Hepatocyte (in vitro differentiated cells): ENCODE measurements around the gene SLC28A2. TPM values are rescaled to one million over a fixed set of nuclear protein-coding genes. Genes with fewer than 3 reads are reported as not detected.

ENCODE experiments used
- DNase-seq: peaks from one replicate; pipeline ENCODE4 v3.0.0-alpha.2; 2016; ENCODE audit warnings: low spot score
- H2AFZ ChIP-seq: fragments of 200-600 bp; sonication (generic); 2 replicates; pipeline ENCODE4 v1.6.0; 2016; ENCODE audit warnings: antibody characterized with exemption, mild to moderate bottlenecking
- H3K27ac ChIP-seq: fragments of 200-600 bp; sonication (generic); 2 replicates; pipeline ENCODE4 v1.5.1; 2016; ENCODE audit warnings: mild to moderate bottlenecking
- H3K27me3 ChIP-seq: fragments of 200-600 bp; sonication (generic); 2 replicates; pipeline ENCODE4 v1.6.1; 2016
- H3K36me3 ChIP-seq: fragments of 200-600 bp; sonication (generic); replicated peaks from 2 replicates; pipeline ENCODE4 v1.5.1; 2016; ENCODE audit warnings: low read depth; ENCODE audit not compliant: insufficient read depth
- H3K4me1 ChIP-seq: fragments of 200-600 bp; sonication (generic); 2 replicates; pipeline ENCODE4 v1.5.1; 2016; ENCODE audit warnings: mild to moderate bottlenecking, moderate library complexity; ENCODE audit not compliant: insufficient read depth
- H3K4me2 ChIP-seq: fragments of 200-600 bp; sonication (generic); 2 replicates; pipeline ENCODE4 v1.6.0; 2016
- H3K4me3 ChIP-seq: fragments of 200-600 bp; sonication (generic); 2 replicates; pipeline ENCODE4 v1.5.1; 2016; ENCODE audit warnings: mild to moderate bottlenecking
- H3K79me2 ChIP-seq: fragments of 200-600 bp; sonication (generic); 2 replicates; pipeline ENCODE4 v1.6.0; 2017; ENCODE audit warnings: mild to moderate bottlenecking
- H3K9me2 ChIP-seq: fragments of 200-600 bp; sonication (generic); replicated peaks from 2 replicates; pipeline ENCODE4 v1.6.0; 2017; ENCODE audit warnings: mild to moderate bottlenecking; ENCODE audit not compliant: insufficient read depth
- H3K9me3 ChIP-seq: fragments of 200-600 bp; sonication (generic); 2 replicates; pipeline ENCODE4 v1.5.1; 2016; ENCODE audit warnings: low read depth, mild to moderate bottlenecking
- H4K20me1 ChIP-seq: fragments of 200-600 bp; sonication (generic); 2 replicates; pipeline ENCODE4 v1.6.0; 2016; ENCODE audit warnings: mild to moderate bottlenecking; ENCODE audit not compliant: insufficient read depth, poor library complexity, severe bottlenecking
- CTCF ChIP-seq: fragments of 200-600 bp; sonication (generic); IDR thresholded peaks from 2 replicates; pipeline ENCODE4 v1.5.1; 2016; ENCODE audit warnings: antibody characterized with exemption, mild to moderate bottlenecking; ENCODE audit not compliant: poor library complexity
- EZH2 ChIP-seq: fragments of 200-600 bp; sonication (generic); IDR thresholded peaks from 2 replicates; pipeline ENCODE4 v1.6.1; 2016; ENCODE audit warnings: antibody characterized with exemption, mild to moderate bottlenecking, borderline replicate concordance
- EZH2phosphoT487 ChIP-seq: fragments of 200-600 bp; sonication (generic); IDR thresholded peaks from one replicate; pipeline ENCODE4 v1.6.1; 2018; ENCODE audit warnings: antibody characterized with exemption, mild to moderate bottlenecking, low read depth, moderate library complexity; ENCODE audit not compliant: unreplicated experiment, severe bottlenecking
- WGBS: methylation state at CpG from one replicate; pipeline ENCODE4 v1.1.6; 2016; ENCODE audit warnings: low lambda C conversion rate; ENCODE audit errors: missing lambda C conversion rate; 5-methylcytosine and 5-hydroxymethylcytosine counted together
- polyA plus RNA-seq: library from polyadenylated mRNA; unstranded; fragments of >200 nt; fragmentation: Nextera tagmentation; extraction: Ambion mirVana; gene quantifications from 2 replicates; pipeline ENCODE4 v1.2.1, GENCODE V29; 2016
- total RNA-seq: library from RNA; depleted of rRNA; stranded (reverse); fragments of >200 nt; gene quantifications from 2 replicates; pipeline ENCODE4 v1.2.3, GENCODE V29; 2014

SLC28A2 gene
- total and polyA plus RNA-seq, 2 experiments from 2014 or later: 1.5 to 1.8 TPM

- DNase-seq: no peak
- no peak overlapping the region for H3K4me2 ChIP-seq
- H3K9me2 ChIP-seq: no peaks in the 10 kb centered on the region
- H2AFZ ChIP-seq: no peak overlapping the region
- no peaks in the 10 kb centered on the region for H3K36me3 ChIP-seq
- no peaks in the 10 kb centered on the region for H3K4me1 ChIP-seq
- TF ChIP-seq CTCF (no peak), EZH2 (no peak), EZH2phosphoT487 (no peak)
- no peaks in the 10 kb centered on the region for H4K20me1 ChIP-seq
- WGBS: 77% methylated on average over 5 of the region's 5 CpGs
- H3K27me3 ChIP-seq: no peaks in the 10 kb centered on the region
- H3K9me3 ChIP-seq: no peaks in the 10 kb centered on the region
- H3K4me3 ChIP-seq: no peak overlapping the region
- H3K27ac ChIP-seq: no peak overlapping the region
- no peaks in the 10 kb centered on the region for H3K79me2 ChIP-seq
Observed at GRCh38 chr15:45274636-45275380, 22.8 kb downstream of the SLC28A2 start.

- Histone ChIP-seq H3K4me1 (no peaks in the 10 kb centered on the region), H3K79me2 (no peaks in the 10 kb centered on the region), H3K9me2 (no peaks in the 10 kb centered on the region), H2AFZ (no peak overlapping the region), H3K4me3 (no peak overlapping the region), H4K20me1 (no peaks in the 10 kb centered on the region), H3K9me3 (no peaks in the 10 kb centered on the region), H3K36me3 (no peaks in the 10 kb centered on the region), H3K27me3 (no peaks in the 10 kb centered on the region), H3K4me2 (no peak overlapping the region), H3K27ac (no peak overlapping the region)
- DNase-seq: peak; percentile 58
- no peak for TF ChIP-seq EZH2
- peak; percentile 52 for TF ChIP-seq CTCF
- no peak for TF ChIP-seq EZH2phosphoT487
- 6% methylated on average over 2 of the region's 2 CpGs for WGBS
Observed at GRCh38 chr15:45276831-45277230, 24.8 kb downstream of the SLC28A2 start.

GRCh38 chr15:45279024-45279698 lies 27.1 kb downstream of the SLC28A2 start:
- Histone ChIP-seq H3K4me2 (peak overlapping the region; percentile 78), H3K27ac (peak overlapping the region; percentile 82), H3K9me2 (no peaks in the 10 kb centered on the region), H3K36me3 (no peaks in the 10 kb centered on the region), H3K9me3 (no peaks in the 10 kb centered on the region), H3K79me2 (no peaks in the 10 kb centered on the region), H2AFZ (peak overlapping the region; percentile 61), H3K27me3 (no peaks in the 10 kb centered on the region), H3K4me3 (peak overlapping the region; percentile 24), H4K20me1 (no peaks in the 10 kb centered on the region), H3K4me1 (no peaks in the 10 kb centered on the region)
- peak; percentile 97 for DNase-seq
- TF ChIP-seq EZH2 (no peak), CTCF (no peak), EZH2phosphoT487 (no peak)
- WGBS: 19% methylated on average over 33 of the region's 33 CpGs
